Heart left ventricle (tissue), 16 donors: Measurements from ENCODE around the gene SMIM44. TPM values are rescaled to one million over a fixed set of nuclear protein-coding genes. Genes with fewer than 3 reads are reported as not detected.

Experiments
- ATAC-seq, 4 donors: fragments of 200-7000 bp; cut with Tn5 transposase; one replicate each; pipeline ENCODE4 v1.9.1; 2020 to 2022; ENCODE audit warnings: moderate library complexity in 4 of 4, mild to moderate bottlenecking in 3 of 4, moderate number of reproducible peaks in 1 of 4
- DNase-seq, 5 donors: peaks; one replicate each; pipeline ENCODE4 v3.0.0-alpha.2; 2020
- H3K27ac ChIP-seq, 12 donors: fragments of 200-600 bp; sonication (generic) in 4 of 12; one replicate each; pipeline versions ENCODE4 v1.5.0 to v1.8.0; 2016 to 2022; ENCODE audit warnings: mild to moderate bottlenecking in 2 of 12
- H3K27me3 ChIP-seq, 9 donors: fragments of 200-600 bp; sonication (generic) in 2 of 9; one replicate each; pipeline versions ENCODE4 v1.5.1 to v1.8.0; 2016 to 2022; ENCODE audit warnings: mild to moderate bottlenecking in 3 of 9
- H3K36me3 ChIP-seq, 9 donors: fragments of 200-600 bp; sonication (generic) in 2 of 9; one replicate each; pipeline versions ENCODE4 v1.5.0 to v1.8.0; 2018 to 2022; ENCODE audit warnings: mild to moderate bottlenecking in 2 of 9
- H3K4me1 ChIP-seq, 12 donors: fragments of 200-600 bp; sonication (generic) in 4 of 12; one replicate each; pipeline versions ENCODE4 v1.5.0 to v1.8.0; 2016 to 2022; ENCODE audit warnings: mild to moderate bottlenecking in 3 of 12
- H3K4me3 ChIP-seq, 12 donors: fragments of 200-600 bp; sonication (generic) in 4 of 12; one replicate each; pipeline versions ENCODE4 v1.5.0 to v1.8.0; 2017 to 2022; ENCODE audit warnings: mild to moderate bottlenecking in 9 of 12, moderate library complexity in 4 of 12
- H3K9me3 ChIP-seq, 12 donors: fragments of 200-600 bp; sonication (generic) in 4 of 12; one replicate each; pipeline versions ENCODE4 v1.5.0 to v1.8.0; 2016 to 2022; ENCODE audit warnings: mild to moderate bottlenecking in 1 of 12
- CTCF ChIP-seq, 12 donors: fragments of 200-600 bp; sonication (generic) in 4 of 12; IDR thresholded peaks; one replicate each; pipeline versions ENCODE4 v1.5.0 to v1.8.0; 2018 to 2022; ENCODE audit warnings: antibody characterized with exemption in 12 of 12, mild to moderate bottlenecking in 5 of 12
- POLR2A ChIP-seq, 2 donors: fragments of 450-650 bp; IDR thresholded peaks; one replicate each; pipeline ENCODE4 v1.6.1; 2017; ENCODE audit warnings: antibody characterized with exemption in 2 of 2, mild to moderate bottlenecking in 2 of 2, moderate library complexity in 2 of 2
- WGBS, 4 donors: extraction: QIAGEN DNeasy Blood & Tissue Kit in 2 of 4; methylation state at CpG; one replicate each; pipeline versions ENCODE4 v1.1.5 to v1.1.7; 2013 to 2018; 5-methylcytosine and 5-hydroxymethylcytosine counted together
- intact Hi-C, 10 donors: fragments of 100-400 bp; cut with DNase I; formaldehyde crosslinking; loops; one replicate each; pipeline versions ENCODE4 v1.11.1 to v1.14.2; 2022
- polyA plus RNA-seq, 2 donors: library from polyadenylated mRNA; stranded (reverse); fragments of 200-250 nt; gene quantifications; one replicate each; pipeline ENCODE4 v1.2.3, GENCODE V29; 2013
- total RNA-seq, 9 donors: library from RNA; depleted of rRNA in 2 of 9; stranded (reverse); fragments of >200 nt in 2 of 9; fragmentation: NEBNext Ultra II Directional in 3 of 9; extraction: Animal tissue kit (Norgen Biotek cat#: 25700) in 3 of 9; gene quantifications; one replicate each; pipeline versions ENCODE4 v1.1.0 to v1.2.4, GENCODE V29; 2016 to 2023
- donor health status: ischemic (EF 13 %, LVEDD 7.1; RV severe dilation, severe dysfunction).
- donor health status: healthy with polysubstance abuse.
- donor health status: DM: no; HTN: yes; CAD: no.
- donor health status: DM: no; HTN: no; CAD: no.
- donor health status: ischemic (EF 25% LVEDD 6.9; RV normal size, moderate dysfunction).
- donor health status: ischemic (EF 25% LVEDD 5.7; RV mildly dilated, moderate dysfunction).
- donor health status: healthy.
- donor health status: DM: yes; HTN: yes; CAD: no.
- donor health status: ischemic (EF 35%, LVEDD 5.7; RV mildly dilated, moderate dysfunction).
- donor health status: nonischemic (EF 11% LVEDD 7.7; RV severe dilation, severe dysfunction).
- donor health status: DM: yes; HTN: yes; CAD: no.
- donor health status: PGD.
- donor health status: ischemic (EF 29% LVEDD 5.4; RV normal size, mild dysfunction).
- donor health status: nonischemic (EF 23%, LVEDD 6.1; RV moderate dilation, normal function).

SMIM44 gene
- total and polyA plus RNA-seq, 11 donors, result not detected

DNA sequence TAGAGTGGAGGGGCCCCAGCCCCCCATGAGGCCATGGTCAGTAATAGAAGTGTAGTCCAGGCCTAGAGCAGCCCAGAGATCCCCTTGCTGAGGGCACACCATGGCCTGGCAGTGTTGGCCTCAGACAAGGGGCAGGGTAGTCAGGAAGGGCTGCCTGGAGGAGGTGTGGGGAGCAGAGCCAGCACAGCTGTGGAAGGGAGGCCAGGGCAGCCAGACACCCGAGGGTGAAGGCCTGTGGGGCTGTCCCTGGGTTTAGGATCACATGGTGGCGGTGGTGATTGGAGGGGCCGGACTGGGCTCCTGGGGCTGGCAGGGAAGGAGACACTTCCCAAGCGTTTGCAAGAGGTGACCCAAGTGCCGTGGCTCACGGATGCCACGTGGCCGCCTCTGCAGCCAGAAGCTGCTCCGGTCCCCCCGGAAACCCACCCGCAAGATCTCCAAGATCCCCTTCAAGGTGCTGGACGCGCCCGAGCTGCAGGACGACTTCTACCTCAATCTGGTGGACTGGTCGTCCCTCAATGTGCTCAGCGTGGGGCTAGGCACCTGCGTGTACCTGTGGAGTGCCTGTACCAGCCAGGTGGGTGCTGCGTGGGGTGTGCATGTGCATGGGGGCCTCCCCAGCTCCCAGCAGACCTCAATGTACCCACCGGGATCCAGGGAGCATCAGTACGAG is 44.1 kb upstream of the SMIM44 start:
- 96 to 98% (median 97%) methylated on average over 21 of the region's 21 CpGs for WGBS, 4 donors
- Histone ChIP-seq H3K27ac (no peak overlapping the region), H3K27me3 (no peaks in the 10 kb centered on the region), H3K36me3 (peaks cover 0 to 77% (median 67%) of the 10 kb centered on the region in 9 donors), H3K4me1 (no peaks in the 10 kb centered on the region), H3K4me3 (no peak overlapping the region), H3K9me3 (no peaks in the 10 kb centered on the region)
- no peak for TF ChIP-seq POLR2A (IDR thresholded peaks at IDR 0.05)
- TF ChIP-seq CTCF (IDR thresholded peaks at IDR 0.05), result no peak
- DNase-seq (no peak), ATAC-seq (no peak)
- intact Hi-C loops, result no loop called here

GRCh38 chr19:3526507-3527237 is 43.4 kb upstream of the SMIM44 start:
- H3K27ac ChIP-seq, result no peak overlapping the region
- ATAC-seq (no peak), DNase-seq (no peak)
- H3K9me3 ChIP-seq, result no peaks in the 10 kb centered on the region
- no peaks in the 10 kb centered on the region for H3K4me1 ChIP-seq
- WGBS, 4 donors, result 94 to 97% (median 96%) methylated on average over 18 to 28 of the region's 28 CpGs
- H3K27me3 ChIP-seq, result no peaks in the 10 kb centered on the region
- peaks cover 0 to 76% (median 60%) of the 10 kb centered on the region in 9 donors for H3K36me3 ChIP-seq
- TF ChIP-seq CTCF (IDR thresholded peaks at IDR 0.05) (peak in 1 of 12 donors; percentile 7), POLR2A (IDR thresholded peaks at IDR 0.05) (no peak)
- no peak overlapping the region for H3K4me3 ChIP-seq
- intact Hi-C loops, result no loop called here

- TF ChIP-seq CTCF (IDR thresholded peaks at IDR 0.05), result no peak
- no peak for TF ChIP-seq POLR2A (IDR thresholded peaks at IDR 0.05)
- DNase-seq, result no peak
- no peak overlapping the region for H3K27ac ChIP-seq
- ATAC-seq, result no peak
- intact Hi-C loops, result no loop called here
- peaks cover 0 to 7% (median 0%) of the 10 kb centered on the region in 12 donors for H3K4me1 ChIP-seq
- H3K9me3 ChIP-seq, result no peaks in the 10 kb centered on the region
- 93 to 96% (median 93%) methylated on average over 20 of the region's 20 CpGs for WGBS, 4 donors
- no peaks in the 10 kb centered on the region for H3K27me3 ChIP-seq
- peaks cover 0 to 78% (median 50%) of the 10 kb centered on the region in 9 donors for H3K36me3 ChIP-seq
- H3K4me3 ChIP-seq, result no peak overlapping the region
Observed at GRCh38 chr19:3524904-3525451, 41.7 kb upstream of the SMIM44 start.
